IMR-90 (cell line): ENCODE measurements around the gene TMCC1. TPM values are rescaled to one million over a fixed set of nuclear protein-coding genes. Genes with fewer than 3 reads are reported as not detected.

ENCODE experiments used
- ATAC-seq: fragments of 200-7000 bp; cut with Tn5 transposase; 2 replicates; pipeline ENCODE4 v1.9.1; 2020; ENCODE audit warnings: low read depth, mild to moderate bottlenecking, moderate library complexity
- BruUV-seq: library from RNA; stranded (reverse); fragments of 400-500 nt; replicated peaks from 2 replicates; lab custom pipeline; 2021; lab: Mats Ljungman, UMichigan
- CTCF ChIA-PET: fragments of 300-600 bp; formaldehyde crosslinking; extraction: SDS; loops from one replicate; lab custom pipeline; 2021; ENCODE audit warnings: antibody characterized with exemption; lab: Yijun Ruan, JAX
- POLR2A ChIA-PET: fragments of 300-600 bp; sonication (Branson Sonifier 250); formaldehyde crosslinking; loops from one replicate; lab custom pipeline; 2022; ENCODE audit warnings: antibody characterized with exemption; ENCODE audit not compliant: unreplicated experiment; lab: Charles Lee
- DNase-seq: peaks from one replicate; pipeline ENCODE4 v3.0.0; 2013
- H2AFZ ChIP-seq: replicated peaks from 2 replicates; pipeline ENCODE3; 2013; ENCODE audit warnings: low read length, mild to moderate bottlenecking; ENCODE audit not compliant: poor library complexity
- H2AK5ac ChIP-seq: 2 replicates; pipeline ENCODE4 v1.6.1; 2013; ENCODE audit warnings: low read depth, low read length, inconsistent platforms
- H2AK9ac ChIP-seq: replicated peaks from 2 replicates; pipeline ENCODE3; 2013; ENCODE audit warnings: mild to moderate bottlenecking, low read depth, low read length, moderate library complexity; ENCODE audit not compliant: poor library complexity
- H2BK120ac ChIP-seq: 2 replicates; pipeline ENCODE4 v1.6.1; 2013; ENCODE audit warnings: low read depth, low read length, inconsistent platforms
- H2BK15ac ChIP-seq: 3 replicates; pipeline ENCODE4 v1.6.1; 2013; ENCODE audit warnings: low read depth, low read length, inconsistent platforms
- H2BK20ac ChIP-seq: 2 replicates; pipeline ENCODE4 v1.6.1; 2013; ENCODE audit warnings: low read depth, mild to moderate bottlenecking, inconsistent platforms, low read length, moderate library complexity
- H2BK5ac ChIP-seq: 2 replicates; pipeline ENCODE4 v1.6.1; 2013; ENCODE audit warnings: mild to moderate bottlenecking, low read depth, low read length, inconsistent platforms; ENCODE audit not compliant: poor library complexity, severe bottlenecking
- H3K14ac ChIP-seq: replicated peaks from 2 replicates; pipeline ENCODE4 v1.6.1; 2013; ENCODE audit warnings: low read depth, low read length, inconsistent platforms
- H3K18ac ChIP-seq: 2 replicates; pipeline ENCODE4 v1.6.1; 2013; ENCODE audit warnings: low read depth, low read length, control low read depth
- H3K23ac ChIP-seq: 2 replicates; pipeline ENCODE4 v1.6.1; 2013; ENCODE audit warnings: low read depth, low read length, inconsistent platforms
- H3K27ac ChIP-seq: 2 replicates; pipeline ENCODE4 v1.5.1; 2013; ENCODE audit warnings: mild to moderate bottlenecking, control low read depth, low read length; ENCODE audit not compliant: insufficient read depth
- H3K27me3 ChIP-seq: 2 replicates; pipeline ENCODE4 v1.6.1; 2013; ENCODE audit warnings: low read length; ENCODE audit not compliant: control insufficient read depth, insufficient read depth
- H3K36me3 ChIP-seq: 2 replicates; pipeline ENCODE4 v1.6.1; 2013; ENCODE audit warnings: low read length, mixed read lengths; ENCODE audit not compliant: control insufficient read depth, insufficient read depth
- H3K4ac ChIP-seq: 2 replicates; pipeline ENCODE4 v1.6.1; 2013; ENCODE audit warnings: low read depth, low read length, inconsistent platforms
- H3K4me1 ChIP-seq: 2 replicates; pipeline ENCODE4 v1.6.1; 2013; ENCODE audit warnings: low read length, mixed read lengths; ENCODE audit not compliant: control insufficient read depth, insufficient read depth
- H3K4me2 ChIP-seq: 2 replicates; pipeline ENCODE4 v1.6.1; 2013; ENCODE audit warnings: low read depth, mild to moderate bottlenecking, control low read depth, low read length, moderate library complexity
- H3K4me3 ChIP-seq: 2 replicates; pipeline ENCODE4 v1.5.1; 2013; ENCODE audit warnings: low read depth, mild to moderate bottlenecking, control low read depth, low read length, moderate library complexity; ENCODE audit not compliant: insufficient read depth
- H3K56ac ChIP-seq: 2 replicates; pipeline ENCODE4 v1.6.1; 2013; ENCODE audit warnings: low read length, inconsistent platforms; ENCODE audit not compliant: insufficient read depth; ENCODE audit errors: extremely low read depth
- H3K79me1 ChIP-seq, 2 experiments: 2 replicates each; pipeline ENCODE4 v1.6.1; 2013; ENCODE audit warnings: low read length in 2 of 2, inconsistent platforms in 1 of 2, low read depth in 1 of 2
- H3K9ac ChIP-seq: 2 replicates; pipeline ENCODE4 v1.6.1; 2013; ENCODE audit warnings: low read depth, low read length, control low read depth
- H3K9me1 ChIP-seq: 2 replicates; pipeline ENCODE4 v1.6.1; 2013; ENCODE audit warnings: low read length, inconsistent platforms; ENCODE audit not compliant: insufficient read depth
- H3K9me3 ChIP-seq: 2 replicates; pipeline ENCODE4 v1.6.1; 2013; ENCODE audit warnings: low read length; ENCODE audit not compliant: control insufficient read depth, insufficient read depth
- H4K20me1 ChIP-seq: 2 replicates; pipeline ENCODE4 v1.6.1; 2013; ENCODE audit warnings: low read length, inconsistent platforms; ENCODE audit not compliant: insufficient read depth
- H4K5ac ChIP-seq: 2 replicates; pipeline ENCODE4 v1.6.1; 2013; ENCODE audit warnings: mild to moderate bottlenecking, low read depth, low read length, control low read depth
- H4K8ac ChIP-seq, 2 experiments: 2 replicates each; pipeline ENCODE4 v1.6.1; 2013; ENCODE audit warnings: low read depth in 2 of 2, low read length in 2 of 2, control low read depth in 1 of 2, inconsistent platforms in 1 of 2
- H4K91ac ChIP-seq: 2 replicates; pipeline ENCODE4 v1.6.1; 2013; ENCODE audit warnings: low read depth, low read length, inconsistent platforms; ENCODE audit not compliant: insufficient read depth
- BHLHE40 ChIP-seq: fragments of 150-350 bp; IDR thresholded peaks from 2 replicates; pipeline ENCODE4 v1.6.1; 2016; ENCODE audit warnings: mild to moderate bottlenecking, low read depth, low read length
- CEBPB ChIP-seq: IDR thresholded peaks from 2 replicates; pipeline ENCODE4 v1.6.1; 2012; ENCODE audit warnings: low read depth, low read length, improper control_type of control experiment
- SMC3 ChIP-seq: fragments of 150-350 bp; IDR thresholded peaks from 2 replicates; pipeline ENCODE4 v1.6.1; 2016; ENCODE audit warnings: low read depth, mild to moderate bottlenecking, antibody characterized with exemption, low read length, moderate library complexity
- whole genome bisulfite sequencing, 2 experiments: methylation state at CpG; one replicate each; pipeline versions ENCODE4 v1.1.5 to v1.1.7; 2013; ENCODE audit warnings: missing lambda C conversion rate in 2 of 2; ENCODE audit not compliant: insufficient read length in 1 of 2; ENCODE audit errors: extremely low coverage in 2 of 2; 5-methylcytosine and 5-hydroxymethylcytosine counted together
- dilution Hi-C: fragments of 300-500 bp; cut with HindIII; formaldehyde crosslinking; loops from one replicate; pipeline ENCODE4 v1.14.3; 2018; ENCODE audit warnings: low sequenced_read_pairs; ENCODE audit not compliant: unreplicated experiment
- in situ Hi-C: fragments of 300-500 bp; cut with MboI; formaldehyde crosslinking; loops from 3 replicates; pipeline ENCODE4 v1.14.3; 2019; ENCODE audit warnings: low sequenced_read_pairs, inconsistent platforms, mixed read lengths
- intact Hi-C: fragments of 100-400 bp; cut with micrococcal nuclease; formaldehyde crosslinking; loops from 2 replicates; pipeline ENCODE4 v1.10.0; 2022
- polyA plus RNA-seq, 3 experiments: library from polyadenylated mRNA; depleted of rRNA; stranded (reverse); fragments of >200 nt; gene quantifications; 2 replicates each; pipeline ENCODE4 v1.2.3, GENCODE V29; 2012; ENCODE audit warnings: low replicate concordance in 1 of 3
- total RNA-seq: library from RNA; depleted of rRNA; stranded (reverse); fragments of >200 nt; gene quantifications from 2 replicates; pipeline ENCODE4 v1.2.3, GENCODE V29; 2012

TMCC1 gene
- total and polyA plus RNA-seq, 2 of the 4 experiments (the other 2 are of a cell fraction): 5.0 to 7.3 TPM

GRCh38 chr3:129603561-129603942, 290.0 kb downstream of the TMCC1 start:
- Histone ChIP-seq H3K23ac (peak overlapping the region; percentile 88), H4K91ac (peak overlapping the region; percentile 80), H3K79me1 (peaks cover 12 to 57% of the 10 kb centered on the region in 2 experiments), H3K56ac (no peak overlapping the region), H3K18ac (no peak overlapping the region), H2BK5ac (peak overlapping the region; percentile 35), H3K9me1 (peaks cover 22% of the 10 kb centered on the region; the same call in 1 of the 2 replicates), H2AFZ (peak overlapping the region; percentile 45), H3K9ac (peak overlapping the region; percentile 35), H3K27ac (peak overlapping the region; percentile 38), H2BK20ac (peak overlapping the region; percentile 61; the same call in 1 of the 2 replicates), H3K4me3 (peak overlapping the region; percentile 95; the same call in 1 of the 2 replicates), H2BK15ac (no peak overlapping the region; the same call in 2 of the 3 replicates), H3K9me3 (no peaks in the 10 kb centered on the region), H2BK120ac (peak overlapping the region; percentile 65), H3K36me3 (no peaks in the 10 kb centered on the region), H3K4me1 (peaks cover 33% of the 10 kb centered on the region), H3K4me2 (peak overlapping the region; percentile 89), H4K8ac (peak overlapping the region in 1 of 2 experiments; percentile 41; a peak in 1 of 4 replicates), H4K5ac (peak overlapping the region; percentile 35; the same call in 1 of the 2 replicates), H2AK5ac (peak overlapping the region; percentile 87), H3K27me3 (no peaks in the 10 kb centered on the region), H3K14ac (peak overlapping the region; percentile 34), H2AK9ac (peak overlapping the region; percentile 90), H4K20me1 (peaks cover 39% of the 10 kb centered on the region), H3K4ac (peak overlapping the region; percentile 80)
- ATAC-seq (no peak), DNase-seq (no peak)
- BruUV-seq: no TSS peak
- ChIA-PET CTCF (no interaction called here), POLR2A (no interaction called here)
- in situ Hi-C loops (loop anchor here (5.0 to 25.0 kb wide), 2 partner anchors 111 to 216 kb away; no protein-coding TSS in a partner anchor), dilution Hi-C loops (no loop called here), intact Hi-C loops (loop anchor here (5.0 kb wide), 1 partner anchor 221 kb away; no protein-coding TSS in a partner anchor)
- TF ChIP-seq BHLHE40 (no peak), CEBPB (no peak), SMC3 (no peak)
- WGBS, 2 experiments: 80% methylated on average over 1 of the region's 7 CpGs; no CpG with 5 or more reads in 1 of the 2 experiments
